ENCODE measurements around the gene ZNF18. TPM values are rescaled to one million over a fixed set of nuclear protein-coding genes. Genes with fewer than 3 reads are reported as not detected.
A peak's percentile ranks its signal among the peaks of the same experiment; 100 is the strongest.

Gene ZNF18
- total and polyA plus RNA-seq, 4 experiments from 2014 or later = 8.9 to 14.4 (median 11.5) TPM

DNA sequence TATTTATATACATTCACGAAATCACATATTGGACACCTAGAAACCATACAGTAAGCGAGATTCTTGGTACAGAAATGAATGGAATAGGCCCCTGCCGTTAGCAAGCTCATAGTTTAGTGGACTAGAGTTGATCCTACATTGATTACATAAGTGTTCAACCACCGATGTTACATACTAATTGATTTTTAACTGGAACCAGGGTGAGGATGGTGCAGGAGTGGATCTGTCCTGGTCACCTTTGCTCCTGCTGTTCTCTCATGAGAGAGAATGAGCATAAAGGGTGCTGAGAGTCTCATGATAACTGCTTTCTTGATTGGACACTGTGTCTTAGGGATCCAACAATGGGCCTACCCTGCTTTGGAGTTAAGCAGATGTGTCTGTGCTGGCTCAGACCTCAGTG, 37.3 kb upstream of the ZNF18 start:
- H3K4me1 ChIP-seq (ENCODE audit: insufficient read depth, low read length) = peaks cover 24% of the 10 kb centered on the region
- no peak overlapping the region for H3K4me3 ChIP-seq (ENCODE audit: low read length in 2 of 2)
- Mint-ChIP-seq H3K9me3 (no peaks in the 10 kb centered on the region), H3K4me1 (peaks cover 24 to 60% (median 42%) of the 10 kb centered on the region in 4 donors), H3K4me3 (no peak overlapping the region), H3K36me3 (peaks cover 7 to 19% of the 10 kb centered on the region in 2 donors), H3K27ac (no peak overlapping the region), H3K27me3 (no peaks in the 10 kb centered on the region)
- H3K27ac ChIP-seq (ENCODE audit: low read depth, low read length) = no peak overlapping the region
- H3K9me3 ChIP-seq (ENCODE audit: control insufficient read depth in 1 of 2, low read length in 2 of 2) = no peaks in the 10 kb centered on the region
- no peak for DNase-seq
- no peaks in the 10 kb centered on the region for H3K36me3 ChIP-seq (ENCODE audit: insufficient read depth, low read length)
- CTCF ChIA-PET (ENCODE audit: partially characterized antibody) = interaction anchor here (2.0 kb wide), 1 partner anchor 12 kb away, joined by 8 read pairs; no protein-coding TSS in a partner anchor
- no peaks in the 10 kb centered on the region for H3K27me3 ChIP-seq (ENCODE audit: insufficient read depth, low read length)
- POLR2A ChIA-PET (ENCODE audit: partially characterized antibody) = no interaction called here
- intact Hi-C loops (cut with micrococcal nuclease) = no loop called here

DNA sequence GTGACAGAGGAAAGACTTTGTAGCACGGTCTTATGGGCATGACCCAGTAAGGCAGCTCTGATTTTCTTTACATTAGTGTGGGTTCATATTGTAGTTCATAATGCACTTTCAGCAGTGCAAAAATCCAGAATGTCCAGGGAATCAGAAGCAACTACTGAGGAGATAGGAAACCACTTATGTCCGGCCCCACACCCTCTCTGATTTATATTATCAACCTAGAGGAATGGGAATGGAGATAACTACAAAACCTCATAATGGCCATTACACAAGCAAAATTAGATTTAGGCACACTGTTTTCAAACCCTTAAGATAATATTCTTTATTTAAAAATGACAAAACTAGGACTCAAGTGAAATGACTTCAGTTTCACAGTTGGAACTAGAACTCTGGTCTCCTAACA, 31.3 kb upstream of the ZNF18 start:
- Mint-ChIP-seq H3K27ac (no peak overlapping the region), H3K36me3 (peaks cover 3 to 4% of the 10 kb centered on the region in 2 donors), H3K4me1 (peaks cover 47 to 79% (median 58%) of the 10 kb centered on the region in 4 donors), H3K4me3 (no peak overlapping the region), H3K9me3 (no peaks in the 10 kb centered on the region), H3K27me3 (no peaks in the 10 kb centered on the region)
- no peaks in the 10 kb centered on the region for H3K36me3 ChIP-seq (ENCODE audit: insufficient read depth, low read length)
- no peaks in the 10 kb centered on the region for H3K27me3 ChIP-seq (ENCODE audit: insufficient read depth, low read length)
- intact Hi-C loops (cut with micrococcal nuclease) = no loop called here
- no peak overlapping the region for H3K27ac ChIP-seq (ENCODE audit: low read depth, low read length)
- DNase-seq = no peak
- no peaks in the 10 kb centered on the region for H3K9me3 ChIP-seq (ENCODE audit: control insufficient read depth in 1 of 2, low read length in 2 of 2)
- peaks cover 51% of the 10 kb centered on the region for H3K4me1 ChIP-seq (ENCODE audit: insufficient read depth, low read length)
- ChIA-PET POLR2A (ENCODE audit: partially characterized antibody) (interaction anchor here (8.4 kb wide), 1 partner anchor 32 kb away, joined by 50 read pairs; the partner anchor contains the start of gene ZNF18), CTCF (ENCODE audit: partially characterized antibody) (no interaction called here)
- H3K4me3 ChIP-seq (ENCODE audit: low read length in 2 of 2) = no peak overlapping the region

DNA sequence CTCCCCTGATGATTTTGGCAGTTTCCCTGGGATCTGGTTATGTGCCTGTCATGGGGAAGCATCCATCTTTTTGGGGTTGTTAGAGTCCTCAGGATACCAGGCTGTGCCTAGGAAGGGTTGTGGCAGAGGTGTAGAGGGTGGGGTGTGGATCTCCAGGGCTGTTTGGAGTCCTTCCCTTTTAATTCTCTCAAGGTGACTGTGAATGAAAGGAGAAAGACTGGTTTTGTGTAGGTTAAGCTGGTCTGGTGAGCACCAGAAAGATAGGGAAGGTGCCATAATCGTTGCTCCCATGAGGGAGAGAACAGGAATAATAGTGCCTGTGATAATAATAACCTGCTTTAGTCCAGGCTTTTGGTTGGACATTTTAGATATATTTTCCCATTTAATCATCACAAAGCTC, 30.4 kb upstream of the ZNF18 start:
- H3K9me3 Mint-ChIP-seq = no peaks in the 10 kb centered on the region
- no peaks in the 10 kb centered on the region for H3K9me3 ChIP-seq (ENCODE audit: control insufficient read depth in 1 of 2, low read length in 2 of 2)
- no peaks in the 10 kb centered on the region for H3K27me3 ChIP-seq (ENCODE audit: insufficient read depth, low read length)
- no peak overlapping the region for H3K4me3 ChIP-seq (ENCODE audit: low read length in 2 of 2)
- H3K4me1 ChIP-seq (ENCODE audit: insufficient read depth, low read length) = peaks cover 61% of the 10 kb centered on the region
- intact Hi-C loops (cut with micrococcal nuclease) = no loop called here
- CTCF ChIA-PET (ENCODE audit: partially characterized antibody) = no interaction called here
- peaks cover 4% of the 10 kb centered on the region in 2 donors for H3K36me3 Mint-ChIP-seq
- POLR2A ChIA-PET (ENCODE audit: partially characterized antibody) = interaction anchor here (8.4 kb wide), 1 partner anchor 31 kb away, joined by 50 read pairs; the partner anchor contains the start of gene ZNF18
- H3K27me3 Mint-ChIP-seq = no peaks in the 10 kb centered on the region
- no peaks in the 10 kb centered on the region for H3K36me3 ChIP-seq (ENCODE audit: insufficient read depth, low read length)
- no peak overlapping the region for H3K27ac ChIP-seq (ENCODE audit: low read depth, low read length)
- no peak for DNase-seq
- H3K4me3 Mint-ChIP-seq = peak overlapping the region in 1 of 8 donors; percentile 13
- H3K27ac Mint-ChIP-seq = peak overlapping the region in 1 of 7 donors; percentile 28
- peaks cover 49 to 89% (median 66%) of the 10 kb centered on the region in 4 donors for H3K4me1 Mint-ChIP-seq

- Histone ChIP-seq H3K27me3 (ENCODE audit: insufficient read depth, low read length) (no peaks in the 10 kb centered on the region), H3K4me3 (ENCODE audit: low read length in 2 of 2) (no peak overlapping the region), H3K4me1 (ENCODE audit: insufficient read depth, low read length) (peaks cover 64% of the 10 kb centered on the region), H3K27ac (ENCODE audit: low read depth, low read length) (no peak overlapping the region), H3K36me3 (ENCODE audit: insufficient read depth, low read length) (no peaks in the 10 kb centered on the region), H3K9me3 (ENCODE audit: control insufficient read depth in 1 of 2, low read length in 2 of 2) (no peaks in the 10 kb centered on the region)
- peaks cover 4 to 8% of the 10 kb centered on the region in 2 donors for H3K36me3 Mint-ChIP-seq
- no peak for DNase-seq
- ChIA-PET CTCF (ENCODE audit: partially characterized antibody) (no interaction called here), POLR2A (ENCODE audit: partially characterized antibody) (interaction anchor here (0.8 to 8.4 kb wide), 3 partner anchors 15 to 27 kb away, joined by 3 to 50 read pairs (median 3); partner anchors contain the start of gene ZNF18)
- peaks cover 54 to 89% (median 65%) of the 10 kb centered on the region in 4 donors for H3K4me1 Mint-ChIP-seq
- H3K27ac Mint-ChIP-seq = peak overlapping the region in 1 of 7 donors; percentile 46
- no peaks in the 10 kb centered on the region for H3K27me3 Mint-ChIP-seq
- H3K4me3 Mint-ChIP-seq = no peak overlapping the region
- intact Hi-C loops (cut with micrococcal nuclease) = loop anchor here (5.0 kb wide), 1 partner anchor 37 kb away; no protein-coding TSS in a partner anchor
- H3K9me3 Mint-ChIP-seq = no peaks in the 10 kb centered on the region
These were observed 27.1 kb upstream of the ZNF18 start for GRCh38 chr17:12024327-12024726.

DNA sequence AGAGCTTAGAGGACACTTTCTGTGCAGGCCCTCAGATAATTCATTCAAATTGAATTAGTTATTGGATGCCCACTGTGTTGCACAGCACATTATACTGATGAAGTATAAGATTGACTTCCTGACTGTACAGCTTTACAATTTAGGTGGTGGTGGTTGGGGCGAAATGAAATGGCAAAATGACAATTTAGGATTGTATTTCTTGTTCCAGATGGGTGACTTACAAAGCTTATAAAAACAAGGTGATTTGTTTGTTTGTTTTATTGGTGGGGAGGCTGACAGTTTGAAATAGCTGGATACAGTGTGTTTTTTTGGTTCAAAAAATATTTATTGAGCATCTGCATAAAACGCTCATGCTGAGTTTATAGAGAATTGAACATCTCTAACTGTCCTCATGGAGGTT, 25.0 kb upstream of the ZNF18 start:
- H3K36me3 Mint-ChIP-seq = peaks cover 4 to 8% of the 10 kb centered on the region in 2 donors
- no peaks in the 10 kb centered on the region for H3K9me3 Mint-ChIP-seq
- DNase-seq = no peak
- intact Hi-C loops (cut with micrococcal nuclease) = loop anchor here (5.0 kb wide), 1 partner anchor 35 kb away; no protein-coding TSS in a partner anchor
- no peaks in the 10 kb centered on the region for H3K27me3 ChIP-seq (ENCODE audit: insufficient read depth, low read length)
- H3K27ac Mint-ChIP-seq = peak overlapping the region in 2 of 7 donors; percentile 21 to 82
- no peaks in the 10 kb centered on the region for H3K36me3 ChIP-seq (ENCODE audit: insufficient read depth, low read length)
- H3K4me3 ChIP-seq (ENCODE audit: low read length in 2 of 2) = no peak overlapping the region
- H3K4me3 Mint-ChIP-seq = peak overlapping the region; percentile 1 to 86 (median 84)
- H3K4me1 ChIP-seq (ENCODE audit: insufficient read depth, low read length) = peaks cover 54% of the 10 kb centered on the region
- peaks cover 40 to 70% (median 50%) of the 10 kb centered on the region in 4 donors for H3K4me1 Mint-ChIP-seq
- ChIA-PET POLR2A (ENCODE audit: partially characterized antibody) (interaction anchor here (6.5 kb wide), 1 partner anchor 25 kb away, joined by 287 read pairs; the partner anchor contains the start of gene ZNF18), CTCF (ENCODE audit: partially characterized antibody) (interaction anchor here (1.4 to 2.2 kb wide), 2 partner anchors 9 to 12 kb away, joined by 6 to 8 read pairs; no protein-coding TSS in a partner anchor)
- no peaks in the 10 kb centered on the region for H3K9me3 ChIP-seq (ENCODE audit: control insufficient read depth in 1 of 2, low read length in 2 of 2)
- H3K27ac ChIP-seq (ENCODE audit: low read depth, low read length) = no peak overlapping the region
- H3K27me3 Mint-ChIP-seq = no peaks in the 10 kb centered on the region

GRCh38 chr17:12021623-12022140, 24.4 kb upstream of the ZNF18 start:
- no peaks in the 10 kb centered on the region for H3K9me3 ChIP-seq (ENCODE audit: control insufficient read depth in 1 of 2, low read length in 2 of 2)
- peaks cover 52% of the 10 kb centered on the region for H3K4me1 ChIP-seq (ENCODE audit: insufficient read depth, low read length)
- CTCF ChIA-PET (ENCODE audit: partially characterized antibody) = interaction anchor here (1.4 to 2.2 kb wide), 2 partner anchors 10 to 13 kb away, joined by 6 to 8 read pairs; no protein-coding TSS in a partner anchor
- Mint-ChIP-seq H3K27ac (peak overlapping the region; percentile 73 to 91 (median 86)), H3K36me3 (peaks cover 0 to 4% of the 10 kb centered on the region in 2 donors), H3K4me1 (peaks cover 38 to 64% (median 44%) of the 10 kb centered on the region in 4 donors), H3K9me3 (no peaks in the 10 kb centered on the region), H3K27me3 (no peaks in the 10 kb centered on the region), H3K4me3 (peak overlapping the region; percentile 79 to 89 (median 84))
- POLR2A ChIA-PET (ENCODE audit: partially characterized antibody) = interaction anchor here (6.5 kb wide), 1 partner anchor 24 kb away, joined by 287 read pairs; the partner anchor contains the start of gene ZNF18
- no peaks in the 10 kb centered on the region for H3K27me3 ChIP-seq (ENCODE audit: insufficient read depth, low read length)
- peak overlapping the region in 1 of 2 donors; percentile 56 for H3K4me3 ChIP-seq (ENCODE audit: low read length in 2 of 2)
- intact Hi-C loops (cut with micrococcal nuclease) = loop anchor here (5.0 kb wide), 1 partner anchor 34 kb away; no protein-coding TSS in a partner anchor
- peak in 1 of 5 donors; percentile 38 for DNase-seq
- H3K36me3 ChIP-seq (ENCODE audit: insufficient read depth, low read length) = no peaks in the 10 kb centered on the region
- peak overlapping the region; percentile 73 for H3K27ac ChIP-seq (ENCODE audit: low read depth, low read length)

Data from CD4-positive, alpha-beta memory T cell (primary cell).